ENCODE measurements around the gene CEACAM16.

Gene CEACAM16

DNA sequence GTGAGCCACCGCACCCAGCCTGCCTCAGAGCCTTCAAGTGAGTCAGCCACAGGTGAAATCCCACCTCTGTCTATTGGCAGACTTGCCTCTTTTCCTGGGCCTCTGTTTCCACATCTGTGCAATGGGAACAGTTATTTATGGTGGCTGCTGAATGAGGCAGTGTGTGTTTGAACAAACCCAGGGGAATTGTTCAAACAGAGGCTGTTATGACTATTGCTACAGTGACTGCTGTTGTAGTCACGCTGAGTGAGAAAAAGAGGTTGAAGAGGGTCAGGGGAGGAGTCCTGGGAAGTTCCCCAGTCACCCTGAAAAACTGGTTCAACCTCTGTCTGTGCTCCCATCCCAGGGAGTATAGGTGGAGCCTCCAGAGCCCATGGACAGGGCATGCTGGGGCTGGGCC lies 27.6 kb upstream of the CEACAM16 start, which contains the start of gene CEACAM19:
TSS of gene CEACAM19 (plus strand) at position 83 of the 400 bp plus-strand sequence. CDS start 450 bp downstream, outside the sequence.
- Histone ChIP-seq H4K20me1 (ENCODE audit: insufficient read depth, low read length) (no peaks in the 10 kb centered on the region), H3K4me2 (ENCODE audit: low read length) (no peak within 1 kb of the TSS), H3K27ac (ENCODE audit: low read length) (no peak within 1 kb of the TSS)

DNA sequence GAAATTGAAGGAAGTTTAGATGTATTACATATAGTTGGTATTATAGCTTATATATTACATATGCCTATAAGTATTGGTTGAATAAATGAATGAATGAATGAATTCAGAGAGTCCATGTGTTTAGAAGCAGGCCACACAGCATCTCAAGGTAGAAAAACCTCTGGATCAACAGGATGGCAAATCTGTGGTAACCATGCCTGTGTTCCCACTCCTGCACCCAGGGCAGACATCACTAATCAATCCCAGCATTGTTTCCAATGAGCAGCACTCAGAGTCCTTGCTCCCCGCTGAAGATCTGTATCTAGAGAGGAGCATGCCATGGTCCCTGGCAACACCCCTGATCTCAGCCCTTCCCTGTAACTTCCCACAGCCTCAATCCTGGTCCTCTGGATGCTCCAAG lies 26.7 kb upstream of the CEACAM16 start:
- Histone ChIP-seq H4K20me1 (ENCODE audit: insufficient read depth, low read length) (no peaks in the 10 kb centered on the region), H3K4me3 (ENCODE audit: low read length) (no peak overlapping the region), H3K9ac (ENCODE audit: low read length) (no peak overlapping the region), H3K9me3 (ENCODE audit: insufficient read depth, low read length) (no peaks in the 10 kb centered on the region), H3K27me3 (ENCODE audit: low read depth, low read length) (peaks cover 33% of the 10 kb centered on the region; the same call in 1 of the 2 replicates), H3K4me1 (ENCODE audit: low read length) (no peaks in the 10 kb centered on the region), H3K79me2 (ENCODE audit: low read length) (no peaks in the 10 kb centered on the region), H3K27ac (ENCODE audit: low read length) (no peak overlapping the region), H3K36me3 (replicated peaks; ENCODE audit: low read depth, low read length) (no peaks in the 10 kb centered on the region), H3K4me2 (ENCODE audit: low read length) (no peak overlapping the region), H2AFZ (ENCODE audit: low read depth, low read length) (no peak overlapping the region)
- TF ChIP-seq EZH2phosphoT487 (IDR thresholded peaks at IDR 0.05; ENCODE audit: low read depth), result no peak
- TF ChIP-seq, protein P1, sequence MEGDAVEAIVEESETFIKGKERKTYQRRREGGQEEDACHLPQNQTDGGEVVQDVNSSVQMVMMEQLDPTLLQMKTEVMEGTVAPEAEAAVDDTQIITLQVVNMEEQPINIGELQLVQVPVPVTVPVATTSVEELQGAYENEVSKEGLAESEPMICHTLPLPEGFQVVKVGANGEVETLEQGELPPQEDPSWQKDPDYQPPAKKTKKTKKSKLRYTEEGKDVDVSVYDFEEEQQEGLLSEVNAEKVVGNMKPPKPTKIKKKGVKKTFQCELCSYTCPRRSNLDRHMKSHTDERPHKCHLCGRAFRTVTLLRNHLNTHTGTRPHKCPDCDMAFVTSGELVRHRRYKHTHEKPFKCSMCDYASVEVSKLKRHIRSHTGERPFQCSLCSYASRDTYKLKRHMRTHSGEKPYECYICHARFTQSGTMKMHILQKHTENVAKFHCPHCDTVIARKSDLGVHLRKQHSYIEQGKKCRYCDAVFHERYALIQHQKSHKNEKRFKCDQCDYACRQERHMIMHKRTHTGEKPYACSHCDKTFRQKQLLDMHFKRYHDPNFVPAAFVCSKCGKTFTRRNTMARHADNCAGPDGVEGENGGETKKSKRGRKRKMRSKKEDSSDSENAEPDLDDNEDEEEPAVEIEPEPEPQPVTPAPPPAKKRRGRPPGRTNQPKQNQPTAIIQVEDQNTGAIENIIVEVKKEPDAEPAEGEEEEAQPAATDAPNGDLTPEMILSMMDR (IDR thresholded peaks at IDR 0.05; ENCODE audit: low read depth, low read length), result no peak

More for the DNA sequence above, 27.6 kb upstream of the CEACAM16 start, which contains the start of gene CEACAM19:
- H3K4me3 ChIP-seq (ENCODE audit: low read length), result no peak within 1 kb of the TSS
- no peaks in the 10 kb centered on the region for H3K36me3 ChIP-seq (replicated peaks; ENCODE audit: low read depth, low read length)
- no peaks in the 10 kb centered on the region for H3K4me1 ChIP-seq (ENCODE audit: low read length)
- H2AFZ ChIP-seq (ENCODE audit: low read depth, low read length), result no peak within 1 kb of the TSS
- no peaks in the 10 kb centered on the region for H3K79me2 ChIP-seq (ENCODE audit: low read length)
- H3K27me3 ChIP-seq (ENCODE audit: low read depth, low read length), result peaks cover 28% of the 10 kb centered on the region; the same call in 1 of the 2 replicates
- TF ChIP-seq EZH2phosphoT487 (IDR thresholded peaks at IDR 0.05; ENCODE audit: low read depth), result no peak
- TF ChIP-seq, protein P1 (IDR thresholded peaks at IDR 0.05; ENCODE audit: low read depth, low read length), result no peak
- H3K9ac ChIP-seq (ENCODE audit: low read length), result no peak within 1 kb of the TSS
- no peaks in the 10 kb centered on the region for H3K9me3 ChIP-seq (ENCODE audit: insufficient read depth, low read length)

GRCh38 chr19:44673510-44673909 lies 25.4 kb upstream of the CEACAM16 start:
- Histone ChIP-seq H3K79me2 (ENCODE audit: low read length) (no peaks in the 10 kb centered on the region), H3K36me3 (replicated peaks; ENCODE audit: low read depth, low read length) (no peaks in the 10 kb centered on the region), H3K27me3 (ENCODE audit: low read depth, low read length) (peaks cover 33% of the 10 kb centered on the region; the same call in 1 of the 2 replicates), H3K9me3 (ENCODE audit: insufficient read depth, low read length) (no peaks in the 10 kb centered on the region), H3K27ac (ENCODE audit: low read length) (no peak overlapping the region), H3K4me2 (ENCODE audit: low read length) (no peak overlapping the region), H3K4me3 (ENCODE audit: low read length) (no peak overlapping the region), H3K9ac (ENCODE audit: low read length) (no peak overlapping the region), H3K4me1 (ENCODE audit: low read length) (no peaks in the 10 kb centered on the region), H4K20me1 (ENCODE audit: insufficient read depth, low read length) (no peaks in the 10 kb centered on the region), H2AFZ (ENCODE audit: low read depth, low read length) (no peak overlapping the region)
- TF ChIP-seq, protein P1 (IDR thresholded peaks at IDR 0.05; ENCODE audit: low read depth, low read length), result no peak
- TF ChIP-seq EZH2phosphoT487 (IDR thresholded peaks at IDR 0.05; ENCODE audit: low read depth), result no peak

DNA sequence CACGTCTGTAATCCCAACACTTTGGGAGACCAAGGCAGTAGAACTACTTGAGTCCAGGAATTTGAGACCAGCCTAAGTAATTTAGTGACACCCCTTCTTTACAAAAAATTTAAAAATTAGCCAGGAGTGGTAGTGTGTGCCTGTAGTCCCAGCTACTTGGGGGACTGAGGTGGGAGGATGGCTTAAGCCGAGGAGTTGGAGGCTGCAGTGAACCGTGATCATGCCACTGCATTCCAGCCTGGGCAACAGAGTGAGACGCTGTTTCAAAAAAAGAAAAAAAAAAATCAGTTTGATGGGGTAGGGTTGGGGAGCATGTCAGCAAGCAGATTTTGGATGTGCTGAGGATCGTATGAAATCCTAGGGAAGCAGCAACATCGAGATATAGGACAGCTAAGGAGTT lies 23.4 kb upstream of the CEACAM16 start:
- no peak overlapping the region for H3K27ac ChIP-seq (ENCODE audit: low read length)
- H3K27me3 ChIP-seq (ENCODE audit: low read depth, low read length), result peaks cover 37% of the 10 kb centered on the region
- no peaks in the 10 kb centered on the region for H3K79me2 ChIP-seq (ENCODE audit: low read length)
- H3K4me3 ChIP-seq (ENCODE audit: low read length), result no peak overlapping the region
- no peak overlapping the region for H3K4me2 ChIP-seq (ENCODE audit: low read length)
- H4K20me1 ChIP-seq (ENCODE audit: insufficient read depth, low read length), result no peaks in the 10 kb centered on the region
- H3K36me3 ChIP-seq (replicated peaks; ENCODE audit: low read depth, low read length), result no peaks in the 10 kb centered on the region
- no peak overlapping the region for H3K9ac ChIP-seq (ENCODE audit: low read length)
- no peaks in the 10 kb centered on the region for H3K9me3 ChIP-seq (ENCODE audit: insufficient read depth, low read length)
- no peaks in the 10 kb centered on the region for H3K4me1 ChIP-seq (ENCODE audit: low read length)
- TF ChIP-seq, protein P1 (IDR thresholded peaks at IDR 0.05; ENCODE audit: low read depth, low read length), result no peak
- no peak for TF ChIP-seq EZH2phosphoT487 (IDR thresholded peaks at IDR 0.05; ENCODE audit: low read depth)
- no peak overlapping the region for H2AFZ ChIP-seq (ENCODE audit: low read depth, low read length)
